ENCODE measurements around the gene ABCC6.
"Not testable (repeated sequence)": the region's sequence is repeated elsewhere in the genome, so short reads cannot be mapped to it uniquely, and the experiment has no call there.

GRCh38 chr16:16208461-16208860 is 14.8 kb downstream of the ABCC6 start:
- TF ChIP-seq, protein P1, sequence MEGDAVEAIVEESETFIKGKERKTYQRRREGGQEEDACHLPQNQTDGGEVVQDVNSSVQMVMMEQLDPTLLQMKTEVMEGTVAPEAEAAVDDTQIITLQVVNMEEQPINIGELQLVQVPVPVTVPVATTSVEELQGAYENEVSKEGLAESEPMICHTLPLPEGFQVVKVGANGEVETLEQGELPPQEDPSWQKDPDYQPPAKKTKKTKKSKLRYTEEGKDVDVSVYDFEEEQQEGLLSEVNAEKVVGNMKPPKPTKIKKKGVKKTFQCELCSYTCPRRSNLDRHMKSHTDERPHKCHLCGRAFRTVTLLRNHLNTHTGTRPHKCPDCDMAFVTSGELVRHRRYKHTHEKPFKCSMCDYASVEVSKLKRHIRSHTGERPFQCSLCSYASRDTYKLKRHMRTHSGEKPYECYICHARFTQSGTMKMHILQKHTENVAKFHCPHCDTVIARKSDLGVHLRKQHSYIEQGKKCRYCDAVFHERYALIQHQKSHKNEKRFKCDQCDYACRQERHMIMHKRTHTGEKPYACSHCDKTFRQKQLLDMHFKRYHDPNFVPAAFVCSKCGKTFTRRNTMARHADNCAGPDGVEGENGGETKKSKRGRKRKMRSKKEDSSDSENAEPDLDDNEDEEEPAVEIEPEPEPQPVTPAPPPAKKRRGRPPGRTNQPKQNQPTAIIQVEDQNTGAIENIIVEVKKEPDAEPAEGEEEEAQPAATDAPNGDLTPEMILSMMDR (conservative IDR thresholded peaks at IDR 0.05; ENCODE audit: low read length), result not testable (repeated sequence)
- not testable (repeated sequence) for TF ChIP-seq EZH2phosphoT487 (IDR thresholded peaks at IDR 0.05; ENCODE audit: borderline replicate concordance, low read depth, low read length)
